Activated T-cell treated with anti-CD3 and anti-CD28 coated beads for 24 hours (primary cell): ENCODE data around the gene CHN1.

Experiments used
- DNase-seq: peaks from one replicate; pipeline ENCODE4 v3.0.0-alpha.2; 2020; ENCODE audit warnings: low read depth

CHN1 gene

DNA sequence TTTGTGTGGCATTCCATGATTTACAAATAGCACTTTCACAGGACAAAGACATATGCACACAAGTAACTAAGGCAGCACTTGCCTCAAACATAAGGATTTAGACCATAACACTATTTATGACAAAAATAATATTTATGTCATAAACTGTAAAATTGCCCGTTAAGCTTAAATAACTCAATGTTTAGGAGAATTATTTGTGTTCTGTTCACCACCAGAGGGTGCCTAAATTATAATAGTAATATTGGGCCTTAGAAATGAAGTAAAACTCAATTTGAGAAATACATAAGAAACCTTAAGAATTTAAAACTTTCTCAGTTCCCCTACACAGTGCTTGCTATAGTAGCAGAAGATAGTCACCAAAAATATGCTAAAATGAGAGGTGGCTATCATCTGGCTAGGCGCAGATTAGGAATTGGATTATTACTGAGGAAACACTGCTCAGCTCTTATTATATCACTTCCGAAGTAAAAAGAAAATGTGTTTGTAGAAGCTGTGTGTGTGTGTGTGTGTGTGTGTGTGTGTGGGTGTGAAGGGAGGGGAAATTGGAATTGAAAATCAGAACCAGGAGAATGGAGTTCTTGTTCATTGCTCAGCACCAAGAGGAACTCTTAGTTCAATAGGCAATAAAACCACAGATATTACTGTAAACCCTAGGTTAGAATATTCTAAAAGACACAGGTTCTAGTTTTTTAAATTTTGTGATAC lies 4.9 kb upstream of the CHN1 start:
- no peak for DNase-seq

DNA sequence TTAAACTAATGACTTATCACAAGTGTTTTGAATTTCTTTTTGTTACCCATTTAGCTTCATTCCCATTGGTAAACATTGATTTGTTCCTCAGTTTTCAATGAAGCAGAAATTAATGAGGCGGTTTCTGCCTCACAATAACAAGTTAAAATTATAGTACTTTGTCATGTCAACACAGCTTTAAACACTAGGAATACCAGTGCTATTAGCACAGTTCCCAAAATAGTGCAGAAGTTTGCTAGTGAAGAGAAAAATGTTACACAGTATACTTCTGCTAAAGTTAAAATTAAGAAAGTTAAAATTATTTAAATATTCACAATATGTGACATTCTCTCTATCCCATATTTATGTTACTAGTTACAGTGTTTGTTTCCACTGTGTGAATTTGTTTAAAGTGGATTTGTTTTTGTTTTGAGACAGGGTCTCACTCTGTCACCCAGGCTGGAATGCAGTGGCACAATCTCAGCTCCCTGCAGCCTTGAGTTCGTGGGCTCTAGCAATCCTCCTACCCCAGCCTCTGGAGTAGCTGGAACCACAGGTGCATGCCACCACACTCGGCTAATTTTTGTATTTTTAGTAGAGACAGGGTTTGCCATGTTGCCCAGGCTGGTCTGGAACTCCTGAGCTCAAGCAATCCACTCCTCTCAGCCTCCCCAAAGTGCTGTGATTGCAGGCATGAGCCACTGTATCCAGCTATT lies 3.8 kb upstream of the CHN1 start:
- no peak for DNase-seq

DNA sequence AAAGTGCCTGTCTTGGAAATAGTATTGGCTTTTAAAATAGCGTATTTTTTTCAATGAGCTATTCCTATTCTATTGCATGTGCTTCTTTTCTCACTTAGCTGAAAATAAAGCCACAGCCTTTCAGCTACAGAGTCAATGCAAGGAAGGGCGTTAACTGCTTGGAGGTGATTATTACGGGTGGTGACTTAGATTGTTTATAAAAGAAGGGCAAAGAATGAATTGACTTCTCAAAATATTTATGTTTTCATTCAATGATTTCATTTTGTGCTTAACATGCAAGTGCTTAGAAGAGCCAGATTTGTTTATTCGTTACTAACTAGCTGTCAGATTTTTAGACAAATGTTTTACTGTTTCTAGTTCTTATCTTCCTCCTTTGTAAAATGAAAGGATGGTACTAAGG lies 2.8 kb upstream of the CHN1 start:
- no peak for DNase-seq

DNA sequence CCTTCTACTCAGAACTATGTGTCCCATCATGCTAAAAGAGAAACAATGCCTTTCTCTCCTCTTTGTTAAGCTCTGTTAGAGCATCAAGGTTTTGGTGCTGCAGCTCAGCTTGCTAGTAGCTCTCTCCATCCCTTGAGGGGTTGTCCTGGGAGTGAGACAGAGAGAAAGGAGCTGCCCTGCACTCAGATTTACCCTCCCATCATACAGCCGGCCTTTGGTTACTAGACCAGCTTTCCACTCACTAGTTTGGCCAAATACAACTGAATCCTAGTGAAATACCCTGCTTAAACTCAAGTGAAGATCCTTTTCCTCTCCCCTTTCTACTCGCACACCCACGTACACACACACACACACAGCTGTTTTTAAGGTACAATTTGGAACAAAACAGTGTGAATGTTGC lies 2.3 kb upstream of the CHN1 start:
- no peak for DNase-seq

DNA sequence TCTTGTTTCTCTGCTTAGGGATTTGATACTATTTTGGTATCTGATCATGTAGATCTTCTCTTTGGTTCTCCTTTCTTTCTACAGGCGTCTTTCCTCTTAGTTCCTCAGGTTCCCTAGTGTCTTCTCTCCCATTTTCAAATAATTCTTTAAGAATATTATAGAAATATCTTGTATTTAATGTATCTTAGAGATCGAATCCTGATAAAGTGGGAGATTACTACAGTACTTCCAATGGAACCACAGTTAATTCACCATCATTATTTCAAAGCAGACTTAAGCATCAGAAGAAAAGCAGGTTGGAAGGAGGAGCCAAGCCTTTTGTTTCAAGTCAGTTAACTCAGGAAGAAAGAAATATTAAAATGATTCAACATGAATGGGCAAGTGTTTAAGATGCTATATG lies 1.1 kb upstream of the CHN1 start:
- DNase-seq, result no peak

DNA sequence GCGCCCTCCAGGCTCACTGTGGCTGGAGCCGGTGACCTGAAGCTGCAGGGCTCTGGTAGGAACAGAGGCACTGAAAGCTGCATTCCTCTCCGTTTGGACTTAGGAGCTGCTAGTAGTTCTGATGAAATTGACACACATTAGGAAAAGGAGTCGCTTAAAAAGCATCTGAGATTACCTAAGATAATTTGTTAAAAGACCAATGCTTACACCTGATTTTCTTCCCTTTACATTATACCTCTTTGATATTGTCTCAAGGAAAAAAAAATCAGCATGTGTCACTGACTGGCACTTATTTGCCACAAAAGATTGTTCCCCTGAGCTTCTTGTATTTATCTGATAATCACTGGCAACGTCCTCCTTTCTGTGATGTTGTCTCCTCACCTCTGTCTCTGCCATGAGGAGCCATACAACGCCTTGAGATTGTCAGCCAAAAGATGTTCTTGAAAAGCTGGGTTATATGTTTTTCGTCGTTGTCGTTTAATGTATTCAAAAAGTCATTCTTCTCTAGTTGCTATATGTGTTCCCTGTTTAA lies 618 bp upstream of the CHN1 start:
- DNase-seq, result no peak

DNA sequence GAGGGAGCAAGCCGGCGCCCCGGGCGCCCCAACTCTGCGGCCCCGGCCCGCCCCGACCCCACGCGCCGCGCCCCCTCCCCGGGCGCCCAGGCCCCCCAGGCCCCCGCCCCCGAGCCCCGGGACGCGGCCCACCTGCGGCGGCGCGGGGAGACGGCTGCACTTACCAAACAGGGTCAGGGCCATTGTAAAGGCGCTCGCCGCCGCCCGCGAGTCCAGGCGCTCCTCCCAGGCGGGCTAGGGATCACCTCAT lies 526 bp downstream of the CHN1 start:
- DNase-seq, result no peak

DNA sequence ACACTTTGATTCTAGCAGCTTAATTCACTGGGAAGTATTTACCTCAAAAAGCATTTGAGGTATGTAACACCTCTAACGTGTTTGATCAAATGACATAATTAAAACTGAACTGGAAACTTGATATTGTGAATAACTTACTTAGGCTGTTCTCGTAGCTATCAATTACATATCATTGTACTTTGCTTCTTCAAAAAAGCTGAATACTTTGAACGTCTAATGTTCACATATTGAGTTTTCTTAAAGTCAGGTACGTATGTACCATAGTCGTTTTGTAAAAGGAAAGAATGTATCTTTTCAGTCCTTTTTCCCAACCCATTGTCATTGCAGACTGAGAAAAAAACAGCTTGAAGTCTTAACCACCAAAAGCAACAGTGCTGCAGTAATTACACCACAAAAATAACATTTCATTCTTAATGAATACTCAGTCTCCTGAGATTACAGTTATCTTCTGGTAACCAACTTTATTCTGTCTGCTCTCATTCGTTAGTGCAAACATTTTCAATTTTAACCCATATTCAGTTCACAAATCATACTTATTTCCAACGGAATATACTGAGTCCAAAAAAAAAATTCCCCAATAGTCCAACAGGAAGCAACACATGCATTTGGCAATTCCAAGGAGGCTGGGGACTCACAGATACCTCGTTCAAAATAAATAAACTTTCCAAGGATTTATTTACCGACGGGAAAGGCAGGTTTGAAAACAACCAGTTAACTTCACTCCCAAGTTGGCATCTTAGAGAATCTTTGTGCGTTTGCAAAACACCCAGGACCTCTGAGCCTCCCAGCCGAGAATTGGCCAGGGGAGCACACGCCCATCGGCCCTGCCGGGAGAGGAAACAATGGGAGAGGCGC lies 1.1 kb downstream of the CHN1 start:
- DNase-seq, result no peak

DNA sequence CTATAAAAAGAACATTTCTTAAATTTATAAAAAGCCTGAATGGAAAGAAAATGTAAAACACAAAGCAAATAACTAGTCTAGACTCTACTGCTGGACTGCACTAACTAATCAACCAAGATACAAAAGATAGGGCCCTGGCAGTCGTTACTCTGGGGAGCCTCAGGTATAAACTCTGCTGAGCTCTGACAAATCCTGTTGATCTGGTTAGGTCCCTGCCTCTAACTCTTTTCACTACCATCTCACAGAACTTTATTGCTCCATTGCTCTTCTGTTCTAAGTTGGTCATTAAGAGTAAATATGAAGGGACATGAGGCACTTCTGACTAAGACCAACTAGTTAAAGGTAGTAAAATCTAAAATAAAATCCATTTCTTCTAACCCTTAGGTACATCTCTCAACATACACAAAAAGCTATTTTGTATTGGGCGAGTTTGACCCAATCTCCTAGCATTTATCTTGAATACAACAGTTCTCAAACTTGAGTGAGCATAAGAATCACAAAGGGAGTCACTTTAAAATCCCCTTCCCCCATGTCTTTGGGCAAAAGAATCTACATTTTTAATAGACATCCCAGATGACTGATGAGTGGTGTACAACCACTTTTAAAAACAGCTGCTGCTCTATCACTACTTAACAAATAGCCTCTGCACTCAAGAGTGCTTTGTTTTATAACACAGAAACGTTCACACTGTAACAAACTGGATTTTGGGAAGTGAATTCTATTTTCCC lies 2.5 kb downstream of the CHN1 start:
- no peak for DNase-seq

DNA sequence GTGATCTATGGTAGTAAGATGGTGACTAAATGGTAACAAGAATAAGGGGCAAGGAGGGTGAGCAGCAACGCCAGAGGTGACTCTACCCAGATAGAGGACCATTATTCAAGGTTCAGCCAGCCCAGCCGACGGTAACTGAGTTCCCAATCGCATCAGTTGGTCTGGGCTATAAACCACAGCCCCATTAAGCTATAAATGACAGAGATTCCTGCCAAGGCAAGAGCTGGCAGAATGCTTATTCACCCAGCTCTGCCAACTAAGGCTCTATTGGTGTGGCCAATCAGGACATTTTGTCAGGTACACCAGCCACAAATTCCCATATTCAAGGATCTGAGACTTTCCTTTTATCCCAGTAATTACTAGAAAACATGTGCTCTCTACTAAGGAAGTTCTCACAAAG lies 3.6 kb downstream of the CHN1 start:
- no peak for DNase-seq

DNA sequence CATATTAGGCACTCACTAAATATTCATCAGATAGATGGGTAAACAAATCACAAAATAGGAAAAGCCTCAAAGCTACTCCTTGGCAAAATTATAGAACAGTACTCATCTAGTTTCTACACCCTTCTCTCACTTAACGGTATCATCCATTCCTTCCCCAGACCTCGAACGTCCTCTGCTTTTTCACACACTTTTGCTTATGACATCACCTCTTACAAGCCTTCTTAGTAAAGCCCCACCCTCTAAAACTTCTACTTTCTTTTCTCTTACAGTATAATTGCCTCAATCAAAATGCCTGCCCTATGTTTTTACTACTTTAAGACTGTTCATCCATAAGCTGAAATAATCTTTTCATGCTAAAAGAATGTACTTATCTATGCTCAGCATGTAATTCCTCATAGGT lies 8.1 kb downstream of the CHN1 start:
- no peak for DNase-seq

DNA sequence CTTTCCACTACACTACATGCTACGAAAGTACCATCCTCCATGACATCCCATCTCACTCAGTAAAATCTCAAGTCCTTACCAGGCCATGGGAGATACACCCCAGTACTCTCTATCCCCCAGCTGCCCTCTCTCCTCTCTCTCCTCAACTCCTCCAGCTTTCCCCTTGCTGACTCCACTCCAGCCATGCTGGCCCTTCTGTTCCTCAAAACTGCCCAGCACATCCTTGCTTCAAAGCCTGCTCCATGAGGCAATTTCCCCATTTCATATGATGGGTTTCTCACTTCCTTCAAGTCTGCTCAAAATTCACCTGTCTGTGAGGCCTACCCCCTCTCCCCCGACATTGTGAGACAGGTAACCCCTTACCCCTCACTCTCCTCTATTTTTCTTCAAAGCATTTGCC lies 8.6 kb downstream of the CHN1 start:
- DNase-seq, result no peak

DNA sequence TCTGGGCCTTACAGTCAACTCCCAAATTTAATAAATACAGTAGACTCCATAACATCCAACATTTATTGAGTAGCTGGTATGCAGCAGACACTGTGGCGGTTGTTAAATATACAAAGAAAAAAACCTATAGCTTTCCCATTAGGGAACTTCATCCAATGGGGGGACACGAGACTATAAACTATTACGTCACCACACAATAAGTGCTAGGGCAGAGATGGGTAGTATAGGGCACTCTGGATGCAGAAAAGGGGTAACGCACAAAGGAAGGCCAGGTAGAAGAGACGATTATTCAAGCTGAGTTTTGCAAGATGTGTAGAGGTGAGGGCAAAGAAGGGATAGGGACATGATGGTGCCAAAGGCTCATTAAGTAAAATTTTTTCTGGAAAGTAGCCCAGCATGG lies 10.8 kb downstream of the CHN1 start:
- DNase-seq, result no peak

DNA sequence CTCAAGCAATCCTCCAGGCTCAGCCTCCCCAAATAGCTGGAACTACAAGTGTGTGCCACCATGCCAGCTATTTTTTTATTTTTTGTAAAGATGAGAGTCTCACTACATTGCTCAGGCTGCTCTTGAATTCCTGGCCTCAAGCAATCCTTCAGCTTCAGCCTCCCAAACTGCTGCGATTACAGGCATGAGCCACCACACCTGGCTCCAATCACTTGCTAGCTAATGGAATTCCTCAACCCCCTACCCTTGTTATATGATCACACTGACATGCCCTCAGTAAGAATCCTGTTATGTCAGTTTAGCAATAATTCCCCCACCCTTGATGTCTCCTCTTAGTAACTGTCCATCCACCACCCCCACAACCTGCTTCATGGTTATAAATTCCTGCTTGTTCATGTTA lies 12.3 kb downstream of the CHN1 start:
- DNase-seq, result no peak

DNA sequence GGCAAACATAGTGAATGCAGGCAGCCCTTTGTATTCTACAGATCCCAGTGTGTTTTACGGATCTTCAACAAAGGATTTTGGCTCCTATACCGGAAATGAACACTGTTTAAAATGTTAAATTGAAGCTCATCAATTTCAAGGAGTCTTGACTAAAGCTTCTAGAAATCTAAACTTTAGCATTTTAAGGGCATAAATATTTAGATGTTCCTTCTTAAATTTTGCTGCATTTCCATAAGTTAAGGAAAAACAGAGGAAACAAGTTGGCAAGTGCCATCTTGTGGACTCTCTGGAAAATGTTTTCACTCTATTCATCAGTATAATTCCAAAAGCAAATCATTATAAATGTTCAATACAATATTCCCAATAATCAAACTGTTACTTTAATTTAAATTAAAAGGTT lies 19.6 kb downstream of the CHN1 start:
- DNase-seq, result no peak

DNA sequence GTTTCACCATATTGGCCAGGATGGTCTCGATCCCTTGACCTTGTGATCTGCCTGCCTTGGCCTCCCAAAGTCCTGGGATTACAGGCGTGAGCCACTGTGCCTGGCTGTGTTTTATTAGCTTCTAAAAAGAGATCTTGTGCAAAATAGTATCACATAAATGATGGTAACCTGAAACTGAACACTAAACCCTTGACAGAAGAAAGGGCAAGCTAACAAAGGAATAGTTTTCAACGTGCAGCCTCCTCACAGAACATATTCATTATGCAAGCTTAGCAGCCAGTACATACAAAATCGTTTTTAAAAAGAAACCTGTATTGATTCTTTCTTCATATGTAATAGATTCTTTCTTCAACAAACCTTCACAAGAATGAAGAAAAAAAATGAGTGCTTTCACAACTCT lies 20.6 kb downstream of the CHN1 start:
- no peak for DNase-seq

DNA sequence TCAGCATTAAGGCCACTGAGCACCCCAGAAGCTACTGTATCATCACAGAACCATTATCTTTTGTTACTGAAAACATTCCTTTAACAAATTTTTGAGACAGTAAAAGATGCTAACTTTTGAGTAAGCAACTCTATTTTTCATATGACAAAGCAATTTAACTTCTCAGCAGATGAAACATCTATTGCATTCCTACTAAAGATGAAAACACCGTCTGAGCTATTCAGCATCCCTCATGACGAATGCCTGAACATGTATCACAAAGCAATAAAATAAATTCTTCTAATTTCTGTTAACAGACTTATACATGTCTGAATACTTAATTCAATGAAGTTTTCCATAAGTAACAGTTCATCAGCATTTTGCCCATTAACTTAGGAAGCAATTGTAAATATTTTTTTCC lies 23.9 kb downstream of the CHN1 start:
- no peak for DNase-seq

DNA sequence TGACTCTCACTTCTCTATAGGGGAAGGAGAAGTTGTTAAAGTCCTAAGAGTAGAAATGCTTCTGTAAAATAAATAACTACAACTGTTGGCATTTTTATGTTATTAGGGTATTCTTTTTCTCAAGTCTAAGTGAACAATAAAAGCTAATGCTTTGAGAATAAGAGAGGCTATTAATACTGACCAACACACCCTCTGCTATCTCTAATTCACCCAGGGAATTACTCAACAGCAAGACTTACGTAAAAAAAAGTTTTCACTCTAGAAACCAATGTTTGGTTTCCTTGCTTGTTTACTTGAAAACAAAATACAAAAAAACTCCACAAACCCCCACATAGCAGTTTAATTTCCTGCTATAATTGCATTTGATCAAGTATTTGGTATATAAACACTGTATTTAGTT lies 25.2 kb downstream of the CHN1 start:
- no peak for DNase-seq

DNA sequence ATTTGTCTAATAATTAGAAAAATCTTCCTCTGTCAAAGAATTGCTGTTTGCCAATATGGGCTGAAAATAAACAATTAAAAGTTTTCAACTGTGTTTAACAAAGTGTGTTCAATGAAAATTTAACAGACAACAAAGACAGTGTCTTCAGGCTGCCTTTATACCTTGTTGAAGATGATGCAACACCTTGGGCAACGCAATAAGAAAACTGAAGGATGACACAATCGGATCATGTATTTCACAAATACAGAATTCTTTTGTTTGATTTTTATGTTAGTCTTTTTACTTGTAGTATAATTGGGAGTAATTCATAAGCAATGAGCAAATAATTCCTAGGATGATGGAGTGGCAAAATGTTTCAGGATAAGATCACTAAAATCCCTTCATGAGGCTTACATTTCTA lies 27.8 kb downstream of the CHN1 start:
- no peak for DNase-seq

DNA sequence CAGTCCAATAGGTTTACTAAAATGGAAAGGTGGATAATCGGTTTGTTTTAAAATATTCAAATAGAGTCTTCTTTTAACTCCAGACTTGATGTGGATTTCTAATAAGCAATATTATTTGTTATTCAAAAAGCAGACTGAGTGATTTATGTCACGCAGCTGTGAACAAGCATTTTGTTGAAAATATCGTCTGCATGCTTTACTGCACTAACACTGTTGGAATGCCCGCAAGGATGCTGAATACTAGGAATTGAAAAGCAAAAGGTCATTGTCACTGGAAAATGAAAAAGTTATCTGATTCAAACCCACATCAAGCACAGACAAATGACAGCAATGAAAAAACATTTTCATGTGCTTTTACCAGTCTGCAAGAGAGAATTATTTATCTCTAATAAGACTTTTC lies 31.1 kb downstream of the CHN1 start:
- no peak for DNase-seq

DNA sequence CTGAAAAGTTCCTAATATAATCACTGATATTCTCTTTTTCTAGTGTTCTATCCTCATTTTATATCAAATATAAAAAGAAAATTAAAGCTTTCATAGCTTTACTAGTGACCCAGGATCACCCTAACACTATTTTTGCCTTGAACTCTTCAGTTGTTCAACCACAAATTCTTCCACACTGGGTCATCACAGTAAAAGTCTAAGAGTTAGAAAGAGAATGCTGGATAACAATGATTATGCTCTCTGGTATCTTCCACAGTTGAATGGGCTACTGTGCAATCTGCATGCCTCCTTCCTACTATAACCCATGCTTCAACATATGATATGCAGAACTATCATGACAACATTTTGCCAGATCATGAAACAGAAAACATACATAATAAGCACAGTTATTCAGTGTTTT lies 32.3 kb downstream of the CHN1 start:
- no peak for DNase-seq
